ENCODE results near the gene BACH2. TPM values are rescaled to one million over a fixed set of nuclear protein-coding genes. Genes with fewer than 3 reads are reported as not detected.
"Not testable (repeated sequence)": the region's sequence is repeated elsewhere in the genome, so short reads cannot be mapped to it uniquely, and the experiment has no call there.

Gene BACH2
- total RNA-seq, 1 donor from 2014 or later = 2.6 TPM

- DNase-seq (ENCODE audit: low spot score) = no peak
Measured at GRCh38 chr6:90301816-90302215, 5.2 kb upstream of the BACH2 start.

GRCh38 chr6:90298459-90299053 lies 1.9 kb upstream of the BACH2 start:
- no peak for DNase-seq (ENCODE audit: low spot score)

- no peak for DNase-seq (ENCODE audit: low spot score)
Measured at GRCh38 chr6:90297867-90298381, 1.3 kb upstream of the BACH2 start.

- DNase-seq (ENCODE audit: low spot score) = no peak
Measured at GRCh38 chr6:90297115-90297866, 648 bp upstream of the BACH2 start.

GRCh38 chr6:90295854-90296340 lies 746 bp downstream of the BACH2 start:
- DNase-seq (ENCODE audit: low spot score) = peak; percentile 56

GRCh38 chr6:90294989-90295853 lies 1.4 kb downstream of the BACH2 start:
- peak; percentile 22 for DNase-seq (ENCODE audit: low spot score)

GRCh38 chr6:90294614-90294988 lies 2.0 kb downstream of the BACH2 start:
- DNase-seq (ENCODE audit: low spot score) = no peak

- DNase-seq (ENCODE audit: low spot score) = no peak
Measured at GRCh38 chr6:90294008-90294511, 2.6 kb downstream of the BACH2 start.

- no peak for DNase-seq (ENCODE audit: low spot score)
Measured at GRCh38 chr6:90293319-90293953, 3.2 kb downstream of the BACH2 start.

- DNase-seq (ENCODE audit: low spot score) = no peak
Measured at GRCh38 chr6:90291565-90291964, 5.1 kb downstream of the BACH2 start.

GRCh38 chr6:90290811-90291420 lies 5.7 kb downstream of the BACH2 start:
- DNase-seq (ENCODE audit: low spot score) = no peak

- DNase-seq (ENCODE audit: low spot score) = no peak
Measured at GRCh38 chr6:90289902-90290301, 6.7 kb downstream of the BACH2 start.

- no peak for DNase-seq (ENCODE audit: low spot score)
Measured at GRCh38 chr6:90288404-90288803, 8.2 kb downstream of the BACH2 start.

GRCh38 chr6:90286884-90287488 lies 9.7 kb downstream of the BACH2 start:
- DNase-seq (ENCODE audit: low spot score) = peak; percentile 20

- DNase-seq (ENCODE audit: low spot score) = peak; percentile 75
Measured at GRCh38 chr6:90285611-90286381, 10.8 kb downstream of the BACH2 start.

GRCh38 chr6:90285042-90285481 lies 11.6 kb downstream of the BACH2 start:
- no peak for DNase-seq (ENCODE audit: low spot score)

GRCh38 chr6:90284236-90285041 lies 12.2 kb downstream of the BACH2 start:
- no peak for DNase-seq (ENCODE audit: low spot score)

- DNase-seq (ENCODE audit: low spot score) = not testable (repeated sequence)
Measured at GRCh38 chr6:90282265-90282664, 14.4 kb downstream of the BACH2 start.

- DNase-seq (ENCODE audit: low spot score) = no peak
Measured at GRCh38 chr6:90278129-90278528, 18.5 kb downstream of the BACH2 start.
